ENCODE measurements around the gene ROR2. TPM values are rescaled to one million over a fixed set of nuclear protein-coding genes. Genes with fewer than 3 reads are reported as not detected.

Gene ROR2
- total RNA-seq, 4 donors from 2014 or later, result 37.4 to 71.8 (median 59.4) TPM

- peaks cover 0 to 4% (median 0%) of the 10 kb centered on the region in 4 donors for H3K9me3 ChIP-seq
- TF ChIP-seq EP300 (IDR thresholded peaks at IDR 0.05) (no peak), POLR2AphosphoS5 (IDR thresholded peaks at IDR 0.05) (peak; percentile 4 to 34)
- H3K27me3 ChIP-seq, result peaks cover 0 to 30% (median 1%) of the 10 kb centered on the region in 4 donors
- no peak for DNase-seq (ENCODE audit: extremely low spot score)
- no peaks in the 10 kb centered on the region for H3K36me3 ChIP-seq
- WGBS, result 20% methylated on average over 12 of the region's 12 CpGs
- peak overlapping the region; percentile 67 to 85 (median 76) for H3K4me3 ChIP-seq
- H3K4me1 ChIP-seq, result peaks cover 15 to 76% (median 63%) of the 10 kb centered on the region in 4 donors
- intact Hi-C loops (cut with DNase I), result no loop called here
- peak overlapping the region; percentile 92 to 95 (median 94) for H3K27ac ChIP-seq (replicated peaks in 1 of 4)
Measured at GRCh38 chr9:91948101-91948596, 1.9 kb downstream of the ROR2 start.

- no peak for DNase-seq (ENCODE audit: extremely low spot score)
- intact Hi-C loops (cut with DNase I), result no loop called here
- H3K36me3 ChIP-seq, result no peaks in the 10 kb centered on the region
- H3K4me3 ChIP-seq, result peak overlapping the region in 1 of 4 donors; percentile 10
- peaks cover 15 to 76% (median 63%) of the 10 kb centered on the region in 4 donors for H3K4me1 ChIP-seq
- peaks cover 0 to 30% (median 1%) of the 10 kb centered on the region in 4 donors for H3K27me3 ChIP-seq
- TF ChIP-seq EP300 (IDR thresholded peaks at IDR 0.05) (no peak), POLR2A (IDR thresholded peaks at IDR 0.05; ENCODE audit: low read depth) (no peak), CTCF (IDR thresholded peaks at IDR 0.05) (no peak), POLR2AphosphoS5 (IDR thresholded peaks at IDR 0.05) (peak in 1 of 2 donors; percentile 30)
- no peaks in the 10 kb centered on the region for H3K9me3 ChIP-seq
- H3K27ac ChIP-seq (replicated peaks in 1 of 4), result peak overlapping the region; percentile 92 to 95 (median 94)
- WGBS, result 56% methylated on average over 5 of the region's 5 CpGs
Measured at GRCh38 chr9:91946653-91947488, 3.2 kb downstream of the ROR2 start.

- Histone ChIP-seq H3K27ac (replicated peaks in 1 of 4) (peak overlapping the region; percentile 92 to 95 (median 94)), H3K4me1 (peaks cover 15 to 76% (median 63%) of the 10 kb centered on the region in 4 donors), H3K4me3 (peak overlapping the region; percentile 8 to 34 (median 29)), H3K27me3 (peaks cover 0 to 27% (median 1%) of the 10 kb centered on the region in 4 donors), H3K9me3 (no peaks in the 10 kb centered on the region), H3K36me3 (no peaks in the 10 kb centered on the region)
- no peak for DNase-seq (ENCODE audit: extremely low spot score)
- 45% methylated on average over 5 of the region's 5 CpGs for WGBS
- intact Hi-C loops (cut with DNase I), result no loop called here
- TF ChIP-seq POLR2AphosphoS5 (IDR thresholded peaks at IDR 0.05), result no peak
- no peak for TF ChIP-seq POLR2A (IDR thresholded peaks at IDR 0.05; ENCODE audit: low read depth)
- no peak for TF ChIP-seq CTCF (IDR thresholded peaks at IDR 0.05)
- TF ChIP-seq EP300 (IDR thresholded peaks at IDR 0.05), result no peak
Measured at GRCh38 chr9:91946196-91946595, 3.8 kb downstream of the ROR2 start.

- intact Hi-C loops (cut with DNase I), result no loop called here
- Histone ChIP-seq H3K27ac (replicated peaks in 1 of 4) (peak overlapping the region; percentile 92 to 95 (median 94)), H3K36me3 (no peaks in the 10 kb centered on the region), H3K4me1 (peaks cover 13 to 71% (median 58%) of the 10 kb centered on the region in 4 donors), H3K27me3 (peaks cover 0 to 22% (median 1%) of the 10 kb centered on the region in 4 donors), H3K9me3 (no peaks in the 10 kb centered on the region), H3K4me3 (peak overlapping the region; percentile 8 to 34 (median 29))
- no peak for TF ChIP-seq EP300 (IDR thresholded peaks at IDR 0.05)
- TF ChIP-seq POLR2A (IDR thresholded peaks at IDR 0.05; ENCODE audit: low read depth), result no peak
- TF ChIP-seq POLR2AphosphoS5 (IDR thresholded peaks at IDR 0.05), result peak; percentile 59 to 63
- WGBS, result 17% methylated on average over 10 of the region's 10 CpGs
- no peak for DNase-seq (ENCODE audit: extremely low spot score)
Measured at GRCh38 chr9:91945277-91946085, 4.5 kb downstream of the ROR2 start.

GRCh38 chr9:91944711-91945110 lies 5.3 kb downstream of the ROR2 start:
- Histone ChIP-seq H3K4me1 (peaks cover 12 to 73% (median 61%) of the 10 kb centered on the region in 4 donors), H3K36me3 (no peaks in the 10 kb centered on the region), H3K27me3 (peaks cover 0 to 15% (median 1%) of the 10 kb centered on the region in 4 donors), H3K4me3 (no peak overlapping the region), H3K9me3 (no peaks in the 10 kb centered on the region), H3K27ac (replicated peaks in 1 of 4) (peak overlapping the region; percentile 92 to 95 (median 94))
- DNase-seq (ENCODE audit: extremely low spot score), result no peak
- 76% methylated on average over 6 of the region's 6 CpGs for WGBS
- TF ChIP-seq EP300 (IDR thresholded peaks at IDR 0.05), result no peak
- TF ChIP-seq CTCF (IDR thresholded peaks at IDR 0.05), result no peak
- TF ChIP-seq POLR2A (IDR thresholded peaks at IDR 0.05; ENCODE audit: low read depth), result no peak
- no peak for TF ChIP-seq POLR2AphosphoS5 (IDR thresholded peaks at IDR 0.05)
- intact Hi-C loops (cut with DNase I), result no loop called here
